ENCODE results near the gene LRMDA. TPM values are rescaled to one million over a fixed set of nuclear protein-coding genes. Genes with fewer than 3 reads are reported as not detected.
A peak's percentile ranks its signal among the peaks of the same experiment; 100 is the strongest.

Gene LRMDA
- total and polyA plus RNA-seq, 12 donors: 30.7 to 132 (median 78.1) TPM

DNA sequence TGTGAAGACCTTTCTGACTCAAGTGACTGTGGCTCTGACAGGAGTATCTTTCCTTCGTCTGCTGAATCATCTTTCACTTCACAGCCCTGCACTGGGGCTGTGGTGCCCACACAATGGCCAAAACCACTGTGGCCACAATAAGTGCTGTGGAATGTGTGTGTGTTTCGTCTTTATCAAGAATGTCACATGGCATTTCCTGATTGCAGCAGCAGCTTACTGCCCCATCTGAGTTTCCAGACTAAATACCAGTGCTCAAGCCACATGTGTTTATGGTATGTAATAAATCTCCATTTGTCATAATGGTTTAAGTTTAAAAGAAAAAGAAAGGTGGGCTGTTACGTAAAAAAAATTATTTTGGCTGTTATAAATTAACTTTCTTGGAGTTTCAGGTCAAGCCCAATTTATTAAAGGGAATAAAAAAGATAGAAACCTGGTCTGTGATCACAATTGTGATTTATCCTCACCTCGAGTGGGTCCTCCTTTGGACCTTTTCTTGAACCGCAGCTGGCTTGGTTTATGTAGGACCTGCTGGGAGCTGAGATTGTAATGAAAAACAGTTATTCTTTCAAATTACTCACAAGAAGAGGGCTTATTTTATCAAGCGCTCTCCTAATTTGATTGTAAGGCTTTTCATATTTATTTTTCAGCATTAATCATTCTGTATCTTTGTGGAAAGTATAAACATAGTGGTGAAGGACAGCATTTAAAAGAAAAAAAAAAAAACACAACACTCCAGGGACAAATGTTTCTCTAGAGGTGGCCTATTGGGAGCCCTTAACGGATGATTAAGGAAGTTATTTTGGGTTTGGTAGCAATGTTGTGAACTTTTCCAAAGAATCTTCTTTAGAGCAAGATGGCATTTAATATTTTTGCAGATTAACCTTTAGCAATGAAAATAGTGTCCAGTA is 116.2 kb downstream of the LRMDA start:
- WGBS, 4 donors: 42 to 45% (median 45%) methylated on average over 7 of the region's 7 CpGs
- TF ChIP-seq POLR2A (IDR thresholded peaks at IDR 0.05): no peak
- TF ChIP-seq, protein P1, sequence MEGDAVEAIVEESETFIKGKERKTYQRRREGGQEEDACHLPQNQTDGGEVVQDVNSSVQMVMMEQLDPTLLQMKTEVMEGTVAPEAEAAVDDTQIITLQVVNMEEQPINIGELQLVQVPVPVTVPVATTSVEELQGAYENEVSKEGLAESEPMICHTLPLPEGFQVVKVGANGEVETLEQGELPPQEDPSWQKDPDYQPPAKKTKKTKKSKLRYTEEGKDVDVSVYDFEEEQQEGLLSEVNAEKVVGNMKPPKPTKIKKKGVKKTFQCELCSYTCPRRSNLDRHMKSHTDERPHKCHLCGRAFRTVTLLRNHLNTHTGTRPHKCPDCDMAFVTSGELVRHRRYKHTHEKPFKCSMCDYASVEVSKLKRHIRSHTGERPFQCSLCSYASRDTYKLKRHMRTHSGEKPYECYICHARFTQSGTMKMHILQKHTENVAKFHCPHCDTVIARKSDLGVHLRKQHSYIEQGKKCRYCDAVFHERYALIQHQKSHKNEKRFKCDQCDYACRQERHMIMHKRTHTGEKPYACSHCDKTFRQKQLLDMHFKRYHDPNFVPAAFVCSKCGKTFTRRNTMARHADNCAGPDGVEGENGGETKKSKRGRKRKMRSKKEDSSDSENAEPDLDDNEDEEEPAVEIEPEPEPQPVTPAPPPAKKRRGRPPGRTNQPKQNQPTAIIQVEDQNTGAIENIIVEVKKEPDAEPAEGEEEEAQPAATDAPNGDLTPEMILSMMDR (IDR thresholded peaks at IDR 0.05): no peak
- H3K4me1 ChIP-seq (replicated peaks in 1 of 2): peaks cover 23 to 43% of the 10 kb centered on the region in 2 donors
- no peak overlapping the region for H3K4me3 ChIP-seq
- H3K27ac ChIP-seq: peak overlapping the region in 3 of 5 donors; percentile 29 to 55 (median 35)
- no peaks in the 10 kb centered on the region for H3K27me3 ChIP-seq
- intact Hi-C loops (cut with DNase I): no loop called here
- H3K36me3 ChIP-seq (replicated peaks in 1 of 2): no peaks in the 10 kb centered on the region
- H3K9me3 ChIP-seq (replicated peaks in 1 of 3): no peaks in the 10 kb centered on the region
- DNase-seq: peak in 2 of 7 donors; percentile 19 to 26

DNA sequence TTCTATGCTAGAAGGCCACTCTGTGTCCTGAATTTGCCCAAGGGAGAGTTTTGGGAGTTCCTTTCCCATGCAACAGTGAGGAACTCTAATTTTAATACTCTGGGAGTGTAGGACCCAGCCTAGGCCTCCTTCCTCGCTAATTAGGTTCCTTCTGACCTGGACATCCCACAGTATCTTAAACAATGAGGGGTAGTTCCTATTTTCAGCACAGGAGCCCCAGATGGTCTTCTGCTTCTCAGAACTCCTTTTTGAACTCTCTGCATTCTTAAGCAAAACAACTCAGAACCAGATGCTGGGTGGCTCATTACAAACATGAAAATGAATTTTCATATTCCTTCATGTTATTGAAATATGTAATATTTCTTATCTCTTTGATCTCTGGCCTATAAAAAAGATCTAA is 116.9 kb downstream of the LRMDA start:
- whole genome bisulfite sequencing, 4 donors: 69 to 84% (median 73%) methylated on average over 1 of the region's 1 CpG
- Histone ChIP-seq H3K4me1 (replicated peaks in 1 of 2) (peaks cover 20 to 36% of the 10 kb centered on the region in 2 donors), H3K4me3 (no peak overlapping the region), H3K27me3 (no peaks in the 10 kb centered on the region), H3K9me3 (replicated peaks in 1 of 3) (no peaks in the 10 kb centered on the region), H3K27ac (peak overlapping the region in 3 of 5 donors; percentile 6 to 29 (median 20)), H3K36me3 (replicated peaks in 1 of 2) (no peaks in the 10 kb centered on the region)
- intact Hi-C loops (cut with DNase I): no loop called here
- no peak for DNase-seq
- TF ChIP-seq, protein P1 (IDR thresholded peaks at IDR 0.05): no peak
- no peak for TF ChIP-seq POLR2A (IDR thresholded peaks at IDR 0.05)

DNA sequence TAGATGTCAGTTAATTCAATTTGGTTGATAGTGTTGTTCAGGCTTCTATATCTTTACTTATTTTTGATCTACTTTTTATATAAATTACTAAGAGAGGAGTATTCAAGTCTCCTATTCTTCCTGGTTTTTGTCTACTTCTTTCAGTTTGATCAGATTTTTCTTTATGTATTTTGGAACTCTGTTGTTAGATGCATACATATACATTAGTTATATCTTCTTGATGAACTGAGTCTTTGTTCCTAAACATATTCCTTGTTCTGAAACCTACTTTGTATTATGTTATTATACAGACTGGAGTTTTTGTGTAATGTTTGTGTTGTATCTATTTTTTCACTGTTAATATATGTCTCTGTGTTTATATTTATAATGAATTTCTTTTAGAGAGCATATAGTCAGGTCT is 118.8 kb downstream of the LRMDA start:
- no peak overlapping the region for H3K27ac ChIP-seq
- H3K36me3 ChIP-seq (replicated peaks in 1 of 2): no peaks in the 10 kb centered on the region
- H3K4me3 ChIP-seq: no peak overlapping the region
- DNase-seq: no peak
- no peaks in the 10 kb centered on the region for H3K27me3 ChIP-seq
- no peaks in the 10 kb centered on the region for H3K9me3 ChIP-seq (replicated peaks in 1 of 3)
- TF ChIP-seq, protein P1 (IDR thresholded peaks at IDR 0.05): no peak
- TF ChIP-seq POLR2A (IDR thresholded peaks at IDR 0.05): no peak
- peaks cover 11 to 20% of the 10 kb centered on the region in 2 donors for H3K4me1 ChIP-seq (replicated peaks in 1 of 2)
- intact Hi-C loops (cut with DNase I): no loop called here

DNA sequence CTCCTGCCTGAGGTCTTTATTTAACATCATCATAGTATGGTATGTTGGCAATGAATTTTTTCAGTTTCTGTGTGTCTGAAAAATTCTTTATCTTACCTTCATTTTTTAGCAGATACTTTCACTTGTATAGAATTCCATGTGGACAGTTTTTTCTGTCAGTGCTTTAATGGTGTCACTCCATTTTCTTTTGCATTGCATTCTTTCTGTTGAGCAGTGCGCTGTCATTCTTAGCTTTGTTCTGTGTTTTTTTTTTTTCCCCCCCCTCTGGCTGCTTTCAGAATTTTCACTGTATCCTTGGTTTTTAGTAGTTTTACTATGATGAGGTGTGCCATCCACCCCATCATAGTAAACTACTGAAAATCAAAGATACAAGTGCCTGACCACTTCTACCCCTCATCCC is 120.7 kb downstream of the LRMDA start:
- H3K27me3 ChIP-seq: no peaks in the 10 kb centered on the region
- H3K4me3 ChIP-seq: no peak overlapping the region
- no peak overlapping the region for H3K27ac ChIP-seq
- H3K9me3 ChIP-seq (replicated peaks in 1 of 3): no peaks in the 10 kb centered on the region
- 93 to 100% (median 99%) methylated on average over 1 of the region's 1 CpG for WGBS, 4 donors
- DNase-seq: no peak
- intact Hi-C loops (cut with DNase I): no loop called here
- H3K4me1 ChIP-seq (replicated peaks in 1 of 2): peaks cover 9 to 16% of the 10 kb centered on the region in 2 donors
- no peak for TF ChIP-seq POLR2A (IDR thresholded peaks at IDR 0.05)
- TF ChIP-seq, protein P1 (IDR thresholded peaks at IDR 0.05): no peak
- no peaks in the 10 kb centered on the region for H3K36me3 ChIP-seq (replicated peaks in 1 of 2)

All from adrenal gland (tissue), 12 donors.